Transverse colon (tissue), 4 donors: ENCODE results near the gene RRP8. TPM values are rescaled to one million over a fixed set of nuclear protein-coding genes. Genes with fewer than 3 reads are reported as not detected.

Experiments used
- DNase-seq: peaks from one replicate; pipeline ENCODE4 v3.0.0-alpha.2; 2019
- H3K27ac ChIP-seq, 4 donors: fragments of 200-600 bp; sonication (generic); 2 replicates each; pipeline ENCODE4 v1.5.1; 2016 to 2018; ENCODE audit warnings: inconsistent platforms in 4 of 4
- H3K27me3 ChIP-seq: fragments of 200-600 bp; sonication (generic); 2 replicates; pipeline ENCODE4 v1.5.1; 2017; ENCODE audit warnings: inconsistent platforms
- H3K36me3 ChIP-seq, 4 donors: fragments of 200-600 bp; sonication (generic); 2 replicates each; pipeline ENCODE4 v1.5.1; 2017 to 2019; ENCODE audit warnings: inconsistent platforms in 4 of 4
- H3K4me1 ChIP-seq, 4 donors: fragments of 200-600 bp; sonication (generic); 2 replicates each; pipeline ENCODE4 v1.5.1; 2017 to 2020; ENCODE audit warnings: inconsistent platforms in 4 of 4
- H3K4me3 ChIP-seq, 4 donors: fragments of 200-600 bp; sonication (generic); 1 replicate in 1 of 4; 2 replicates in 3 of 4; pipeline versions ENCODE4 v1.5.1 to v1.6.1; 2017 to 2019; ENCODE audit warnings: inconsistent platforms in 4 of 4
- H3K9me3 ChIP-seq, 2 donors: fragments of 200-600 bp; sonication (generic); 2 replicates each; pipeline ENCODE4 v1.5.1; 2017 to 2019; ENCODE audit warnings: inconsistent platforms in 2 of 2
- CTCF ChIP-seq, 5 experiments: fragments of 200-600 bp in 3 of 5; fragments of 450-650 bp in 2 of 5; sonication (generic) in 3 of 5; IDR thresholded peaks; 1 replicate in 2 of 5; 2 replicates in 3 of 5; pipeline ENCODE4 v1.5.1; 2016 to 2017; ENCODE audit warnings: antibody characterized with exemption in 5 of 5, inconsistent platforms in 3 of 5, mild to moderate bottlenecking in 2 of 5, moderate library complexity in 1 of 5
- EP300 ChIP-seq: sonication (generic); formaldehyde crosslinking; IDR thresholded peaks from one replicate; pipeline ENCODE4 v1.6.1; 2017; ENCODE audit warnings: antibody characterized with exemption, low read depth
- POLR2A ChIP-seq: fragments of 450-650 bp; IDR thresholded peaks from one replicate; pipeline ENCODE4 v1.6.1; 2016; ENCODE audit warnings: antibody characterized with exemption, mild to moderate bottlenecking, moderate library complexity
- POLR2AphosphoS5 ChIP-seq, 3 donors: sonication (generic); formaldehyde crosslinking; IDR thresholded peaks; one replicate each; pipeline ENCODE4 v1.6.1; 2016; ENCODE audit warnings: antibody characterized with exemption in 3 of 3
- WGBS, 2 donors: methylation state at CpG; one replicate each; pipeline ENCODE4 v1.1.5; 2018; ENCODE audit warnings: low coverage in 1 of 2; 5-methylcytosine and 5-hydroxymethylcytosine counted together
- in situ Hi-C, 4 donors: fragments of 200-750 bp; cut with MboI; loops; one replicate each; pipeline versions ENCODE4 v1.15.0 to v1.15.1; 2017; ENCODE audit warnings: low sequenced_read_pairs in 3 of 4, low pct_ligation_motif_present in 1 of 4, low pct_unique_long_range_greater_than_20kb in 1 of 4
- intact Hi-C: fragments of 100-400 bp; cut with DNase I; formaldehyde crosslinking; loops from one replicate; pipeline ENCODE4 v1.15.1; 2023; ENCODE audit warnings: low total_unique reads
- total RNA-seq, 4 donors: library from RNA; depleted of rRNA; stranded (reverse); fragments of >200 nt; gene quantifications; one replicate each; pipeline ENCODE4 v1.1.0, GENCODE V29; 2016

Gene RRP8
- total RNA-seq, 4 donors from 2014 or later = 9.7 to 145 (median 48.2) TPM

- intact Hi-C loops (no loop called here), in situ Hi-C loops (loop anchor here in 2 of 4 donors (10.0 kb wide), 2 partner anchors 134 to 224 kb away; partner anchors contain the start of gene TRIM3 (in 1 of the 2))
- TF ChIP-seq POLR2A = peak; percentile 2
- TF ChIP-seq EP300 = no peak
- 73 to 74% methylated on average over 5 to 14 of the region's 14 CpGs for WGBS, 2 donors
- Histone ChIP-seq H3K27me3 (no peaks in the 10 kb centered on the region), H3K36me3 (peaks cover 0 to 25% (median 9%) of the 10 kb centered on the region in 4 donors), H3K4me3 (no peak overlapping the region), H3K4me1 (peaks cover 37 to 83% (median 61%) of the 10 kb centered on the region in 4 donors), H3K9me3 (no peaks in the 10 kb centered on the region), H3K27ac (peak overlapping the region; percentile 96 to 99 (median 97))
- no peak for DNase-seq
Measured at GRCh38 chr11:6608726-6609501, 5.5 kb upstream of the RRP8 start.

- in situ Hi-C loops = loop anchor here in 2 of 4 donors (10.0 kb wide), 2 partner anchors 133 to 223 kb away; partner anchors contain the start of gene TRIM3 (in 1 of the 2)
Measured at GRCh38 chr11:6608011-6608410, 4.6 kb upstream of the RRP8 start.

GRCh38 chr11:6607190-6607795 lies 3.9 kb upstream of the RRP8 start:
- Histone ChIP-seq H3K27ac (peak overlapping the region; percentile 96 to 99 (median 97)), H3K4me1 (peaks cover 40 to 79% (median 57%) of the 10 kb centered on the region in 4 donors), H3K4me3 (peak overlapping the region in 2 of 4 donors; percentile 6 to 85), H3K27me3 (no peaks in the 10 kb centered on the region), H3K36me3 (peaks cover 0 to 25% (median 9%) of the 10 kb centered on the region in 4 donors), H3K9me3 (no peaks in the 10 kb centered on the region)
- intact Hi-C loops (no loop called here), in situ Hi-C loops (loop anchor here in 2 of 4 donors (10.0 kb wide), 2 partner anchors 132 to 222 kb away; partner anchors contain the start of gene TRIM3 (in 1 of the 2))
- TF ChIP-seq CTCF (IDR thresholded peaks at IDR 0.05) (no peak), POLR2A (no peak), POLR2AphosphoS5 (IDR thresholded peaks at IDR 0.05) (no peak)
- DNase-seq = no peak

More at GRCh38 chr11:6608011-6608410, 4.6 kb upstream of the RRP8 start:
- Histone ChIP-seq H3K27ac (peak overlapping the region; percentile 96 to 99 (median 97)), H3K4me1 (peaks cover 37 to 74% (median 54%) of the 10 kb centered on the region in 4 donors), H3K36me3 (peaks cover 0 to 25% (median 9%) of the 10 kb centered on the region in 4 donors), H3K27me3 (no peaks in the 10 kb centered on the region), H3K9me3 (no peaks in the 10 kb centered on the region), H3K4me3 (no peak overlapping the region)
- no peak for DNase-seq
- TF ChIP-seq POLR2AphosphoS5 (IDR thresholded peaks at IDR 0.05) = peak in 2 of 3 donors; percentile 28 to 33
- TF ChIP-seq CTCF (IDR thresholded peaks at IDR 0.05) = no peak
- intact Hi-C loops = no loop called here
- 94% methylated on average over 9 of the region's 9 CpGs; no CpG with 5 or more reads in 1 of the 2 donors for WGBS, 2 donors

- Histone ChIP-seq H3K9me3 (no peaks in the 10 kb centered on the region), H3K36me3 (peaks cover 0 to 25% (median 9%) of the 10 kb centered on the region in 4 donors), H3K4me3 (peak overlapping the region in 2 of 4 donors; percentile 6 to 85), H3K27me3 (no peaks in the 10 kb centered on the region), H3K27ac (peak overlapping the region; percentile 96 to 99 (median 97)), H3K4me1 (peaks cover 45 to 86% (median 63%) of the 10 kb centered on the region in 4 donors)
- WGBS, 2 donors = 0 to 11% methylated on average over 2 to 11 of the region's 11 CpGs
- no peak for TF ChIP-seq CTCF (IDR thresholded peaks at IDR 0.05)
- TF ChIP-seq EP300 = no peak
- peak; percentile 59 for TF ChIP-seq POLR2A
- TF ChIP-seq POLR2AphosphoS5 (IDR thresholded peaks at IDR 0.05) = peak; percentile 87 to 92 (median 90)
- intact Hi-C loops = no loop called here
- in situ Hi-C loops = loop anchor here in 2 of 4 donors (10.0 kb wide), 2 partner anchors 132 to 222 kb away; partner anchors contain the start of gene TRIM3 (in 1 of the 2)
- DNase-seq = peak; percentile 90
Measured at GRCh38 chr11:6606471-6607189, 3.2 kb upstream of the RRP8 start.
